HTERT RPE-1 (cell line): ENCODE results near the gene NUMA1.

ENCODE experiments used
- in situ Hi-C: fragments of 300-500 bp; cut with MboI; formaldehyde crosslinking; loops from 4 replicates; pipeline ENCODE4 v1.14.3; 2020; ENCODE audit warnings: low sequenced_read_pairs

NUMA1 gene

DNA sequence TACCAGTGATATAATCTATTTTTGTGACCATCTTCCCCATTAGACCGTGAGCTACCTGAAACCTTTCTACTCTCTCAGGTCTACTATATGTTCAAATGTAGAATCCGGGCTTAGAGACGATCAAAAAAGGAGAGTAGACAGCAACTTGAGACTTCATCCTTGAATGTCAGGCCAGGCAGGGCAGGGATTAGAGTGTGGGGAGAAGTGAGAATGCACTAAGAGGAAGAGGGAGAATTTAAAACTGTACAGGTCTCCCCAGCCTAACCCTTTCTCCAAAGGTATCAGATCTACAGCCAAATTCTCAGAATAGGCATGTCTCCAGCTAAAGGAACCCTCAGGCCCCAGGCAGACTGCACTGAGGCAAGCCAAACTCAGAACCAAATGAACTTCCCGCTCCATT, 21.8 kb upstream of the NUMA1 start:
- in situ Hi-C loops = no loop called here

DNA sequence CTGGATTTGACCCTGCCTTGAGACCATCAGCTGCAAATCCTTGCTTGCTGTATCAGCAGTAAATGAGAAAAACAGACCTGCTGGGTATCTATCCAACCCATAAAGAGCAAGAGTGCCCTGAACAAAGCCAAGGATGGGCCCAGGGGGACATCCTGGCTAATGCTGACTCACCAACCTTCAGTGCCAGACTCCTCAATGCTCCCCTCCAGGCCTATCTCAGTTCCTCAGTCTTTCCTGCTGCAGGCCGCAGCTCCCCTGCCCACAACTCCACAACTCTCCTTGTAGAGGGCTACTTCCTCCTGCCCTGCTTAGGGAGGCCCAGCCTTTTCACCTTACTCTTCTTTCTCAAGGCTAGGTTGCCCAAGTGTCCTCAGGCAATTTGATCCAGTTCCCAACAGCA, 20.1 kb upstream of the NUMA1 start:
- in situ Hi-C loops = no loop called here

DNA sequence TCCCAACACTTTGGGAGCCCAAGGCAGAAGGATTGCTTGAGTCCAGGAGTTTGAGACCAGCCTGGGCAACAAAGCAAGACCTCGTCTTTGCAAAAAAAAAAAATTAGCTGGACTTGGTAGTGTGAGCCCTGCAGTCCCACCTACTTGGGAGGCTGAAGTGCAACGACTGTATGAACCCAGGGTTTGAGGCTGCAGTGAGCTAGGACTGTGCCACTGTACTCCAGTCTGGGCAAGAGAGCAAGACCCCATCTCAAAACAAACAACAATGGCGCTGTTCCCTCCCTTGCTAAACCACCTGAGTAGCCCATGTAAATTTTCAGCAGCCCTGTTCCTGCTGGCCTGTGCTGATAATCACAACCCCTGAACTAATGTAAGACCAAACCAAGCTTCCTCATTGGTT, 19.7 kb upstream of the NUMA1 start:
- in situ Hi-C loops = no loop called here

DNA sequence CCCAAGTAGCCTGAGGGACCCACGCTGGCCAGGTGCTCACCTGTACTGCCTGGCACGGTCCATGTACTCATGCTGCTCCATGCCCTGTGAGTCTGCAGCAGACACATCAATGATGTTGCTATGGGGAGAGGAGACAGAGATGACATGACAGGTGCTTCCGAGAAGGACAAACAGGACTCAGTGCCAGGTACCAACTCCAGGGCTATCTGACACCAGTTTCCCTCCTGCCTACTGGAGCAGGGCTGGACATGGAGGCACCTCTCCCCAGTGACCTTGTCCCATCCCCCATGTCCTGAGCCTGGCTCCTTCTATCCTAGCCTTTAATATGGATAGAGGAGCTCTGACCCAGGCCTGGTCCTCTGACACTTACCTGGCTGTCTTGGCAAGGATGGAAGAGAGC, 18.4 kb upstream of the NUMA1 start:
- in situ Hi-C loops = no loop called here

DNA sequence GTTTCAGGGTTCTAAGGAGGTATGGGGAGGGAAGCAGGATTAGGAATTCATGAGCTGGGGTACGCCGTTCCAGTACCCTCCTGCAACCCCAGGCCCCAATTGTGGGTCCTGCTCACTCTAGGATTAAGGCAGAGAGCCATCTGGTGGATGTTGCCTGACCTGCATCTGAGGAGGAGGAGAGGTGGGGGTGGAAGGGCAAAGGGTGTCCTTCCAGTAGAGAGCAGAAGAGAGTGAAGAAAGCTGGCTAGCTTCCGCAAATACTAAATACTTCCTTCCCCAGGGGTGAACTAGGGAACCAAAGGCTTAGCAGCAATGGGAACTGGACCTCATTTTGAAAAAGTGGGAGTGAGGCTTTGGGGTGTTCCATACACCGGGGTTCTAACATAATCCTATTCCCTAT, 10.9 kb upstream of the NUMA1 start:
- in situ Hi-C loops = no loop called here

DNA sequence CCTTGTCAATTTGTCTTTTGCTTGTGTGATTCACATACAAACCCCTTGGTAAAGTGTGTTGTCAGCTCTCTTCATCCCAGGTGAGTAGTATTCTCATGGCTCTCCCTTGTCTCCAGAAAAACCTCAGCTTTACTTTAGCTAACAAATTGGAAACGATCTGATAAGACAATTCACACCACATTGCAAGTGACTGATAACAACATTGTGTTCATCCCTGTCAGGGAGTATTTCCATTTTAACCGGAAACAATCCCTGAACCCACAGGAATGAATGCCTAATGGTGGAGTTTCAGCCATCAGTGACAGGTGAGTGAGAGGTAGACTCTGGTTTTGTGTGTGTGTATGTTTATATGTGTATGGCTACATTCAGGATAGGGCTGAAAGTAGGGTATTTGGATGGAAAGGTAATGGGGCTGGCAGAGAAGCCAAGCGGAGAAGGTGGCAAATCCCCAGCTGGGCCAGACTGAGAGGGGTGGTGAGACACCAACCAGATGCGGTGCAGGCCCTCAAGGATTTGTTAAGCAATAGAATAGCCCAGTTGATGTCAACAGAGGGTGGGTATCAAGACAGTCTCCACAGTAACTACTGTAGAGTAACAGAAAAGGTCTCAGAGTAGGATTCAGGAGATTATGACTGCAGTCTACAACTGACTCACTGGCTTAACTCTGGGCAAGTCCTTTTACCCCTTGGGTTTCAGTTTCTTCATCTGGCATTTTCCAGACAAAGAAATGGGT, 7.9 kb upstream of the NUMA1 start:
- in situ Hi-C loops = no loop called here

DNA sequence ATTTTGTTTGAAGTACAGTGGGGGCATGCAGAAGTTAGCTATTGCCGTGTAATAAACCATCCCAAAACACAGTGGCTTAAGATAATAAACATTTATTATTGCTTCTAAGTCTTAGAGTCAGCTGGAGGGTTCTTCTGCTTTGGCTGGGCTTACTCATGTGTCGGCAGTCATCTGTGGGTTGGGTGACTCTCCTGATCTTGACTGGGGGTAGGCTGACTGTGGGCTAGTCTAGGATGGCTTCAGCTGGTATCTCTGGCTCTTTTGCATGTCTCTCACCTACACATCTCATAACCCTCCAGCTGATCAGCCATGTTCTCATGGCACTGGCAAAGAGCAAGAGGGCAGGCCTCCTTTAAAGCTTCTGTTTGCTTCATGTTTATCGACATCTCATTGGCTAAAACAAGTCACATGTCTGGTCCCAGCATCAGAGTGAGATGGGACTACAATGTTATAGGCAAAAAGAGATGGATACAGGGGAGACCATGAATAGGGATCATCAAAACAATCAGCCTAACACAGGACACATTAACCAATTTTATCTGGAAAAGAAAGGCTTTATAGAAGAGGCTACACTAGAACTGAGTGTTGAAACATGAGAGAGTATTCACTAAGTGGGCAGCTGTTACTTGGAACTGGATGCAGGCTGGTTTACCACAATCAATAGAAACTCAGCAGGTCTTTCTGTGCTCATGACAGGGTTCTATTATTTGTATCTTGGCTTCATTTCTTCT, 5.4 kb upstream of the NUMA1 start:
- in situ Hi-C loops = no loop called here

DNA sequence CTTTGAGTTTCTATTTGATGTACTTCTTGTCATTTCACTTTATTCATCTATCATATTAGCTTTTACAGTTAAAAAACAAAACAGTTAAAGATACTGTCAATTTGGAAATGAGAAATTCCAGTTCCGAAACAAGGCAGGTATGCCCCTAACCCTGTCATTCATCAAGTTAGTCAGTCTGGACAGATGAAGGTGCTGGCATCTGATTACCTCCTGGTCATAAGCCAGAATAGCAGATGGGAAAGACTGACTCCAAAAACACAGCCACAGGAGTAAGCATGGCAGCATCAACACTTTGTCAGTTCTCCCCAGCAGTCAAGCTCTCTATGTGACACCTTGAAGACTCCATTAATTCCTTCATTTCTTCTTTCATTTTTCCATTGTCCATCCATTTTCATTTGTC, 4.6 kb upstream of the NUMA1 start:
- in situ Hi-C loops = no loop called here

DNA sequence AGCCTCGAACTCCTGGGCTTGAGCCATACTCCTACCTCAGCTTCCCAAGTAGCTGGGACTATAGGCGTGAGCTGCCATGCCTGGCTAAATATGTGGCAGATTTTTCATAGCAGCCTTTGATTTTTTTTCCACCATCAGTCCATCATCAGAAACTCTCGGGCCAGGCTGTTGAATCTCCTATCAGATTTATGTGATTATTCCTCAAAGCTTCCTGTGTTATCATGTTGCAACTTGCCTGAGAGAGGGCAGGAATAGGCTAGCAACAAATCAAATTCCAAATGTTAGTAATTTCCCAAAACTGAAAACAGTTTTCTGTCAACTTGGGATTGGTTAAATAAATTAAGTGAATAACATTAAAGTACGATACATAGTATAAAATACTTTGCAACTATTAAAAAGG, 3.7 kb upstream of the NUMA1 start:
- in situ Hi-C loops = no loop called here

DNA sequence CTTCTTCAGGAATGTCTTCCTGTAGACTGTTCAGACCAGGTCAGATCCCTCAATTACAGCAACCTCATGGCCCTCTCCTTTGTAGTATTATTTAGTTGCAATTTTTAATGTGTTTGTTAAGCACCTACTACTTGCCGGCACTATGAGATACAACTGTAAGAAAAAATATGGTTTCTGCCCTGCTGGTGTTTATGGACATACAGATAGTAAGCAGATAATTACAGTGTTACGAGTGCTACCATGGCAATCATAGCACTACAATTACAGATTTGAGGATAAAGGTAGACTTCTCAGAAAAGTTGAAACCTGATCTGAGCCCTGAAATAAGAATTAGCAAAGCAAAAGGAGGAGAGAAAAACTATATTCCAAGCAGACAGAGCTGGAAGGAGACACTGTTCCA, 3.1 kb upstream of the NUMA1 start:
- in situ Hi-C loops = no loop called here

DNA sequence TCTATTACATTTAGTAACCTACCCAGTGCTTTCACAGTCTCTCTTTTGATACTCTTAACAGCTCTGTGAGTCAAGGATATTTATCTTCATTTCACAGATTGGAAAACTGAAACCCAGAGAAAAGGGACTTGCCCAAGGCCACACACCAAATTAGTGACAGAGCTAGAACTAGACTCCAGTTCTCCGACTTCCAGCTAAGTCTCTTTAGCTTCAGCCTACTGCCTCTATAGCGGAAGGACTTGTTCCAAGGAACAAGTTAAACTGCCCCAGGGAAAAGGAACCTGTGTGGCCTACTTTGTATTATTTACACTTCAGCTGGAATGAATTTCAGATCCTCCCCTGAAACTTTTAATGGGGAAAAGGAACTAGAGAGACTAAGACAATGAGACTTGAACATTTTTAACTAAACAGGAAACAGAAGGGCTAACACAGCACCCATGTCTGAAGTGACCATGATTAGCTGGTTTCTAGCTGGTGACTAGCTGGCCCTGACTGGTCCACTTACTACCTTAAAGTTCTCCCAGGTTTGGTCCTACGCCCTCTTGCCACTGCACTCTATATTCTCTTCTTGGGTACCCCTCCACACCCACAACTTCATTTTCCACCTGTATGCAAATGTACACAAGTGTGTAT, 1.6 kb upstream of the NUMA1 start:
- in situ Hi-C loops = no loop called here

DNA sequence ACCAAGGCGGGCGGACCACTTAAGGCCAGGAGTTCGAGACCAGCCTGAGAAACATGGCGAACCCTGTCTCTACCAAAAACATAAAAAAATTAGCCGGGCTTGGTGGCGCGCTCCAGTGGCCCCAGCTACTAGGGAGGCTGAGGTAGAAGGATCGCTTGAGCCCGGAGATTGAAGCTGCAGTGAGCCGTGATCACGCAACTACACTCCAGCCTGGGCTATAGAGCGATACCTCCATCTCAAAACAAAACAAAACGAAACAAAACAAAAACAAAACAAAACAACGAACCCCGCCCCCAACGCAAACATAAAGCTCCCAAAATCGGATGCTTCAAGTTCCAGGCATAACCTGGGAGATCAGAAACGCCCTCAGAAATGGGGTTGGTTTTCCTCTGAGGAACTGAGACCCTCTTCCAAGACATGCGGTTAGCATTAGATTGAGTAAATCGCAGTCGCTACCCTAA, 872 bp upstream of the NUMA1 start:
- in situ Hi-C loops = no loop called here

DNA sequence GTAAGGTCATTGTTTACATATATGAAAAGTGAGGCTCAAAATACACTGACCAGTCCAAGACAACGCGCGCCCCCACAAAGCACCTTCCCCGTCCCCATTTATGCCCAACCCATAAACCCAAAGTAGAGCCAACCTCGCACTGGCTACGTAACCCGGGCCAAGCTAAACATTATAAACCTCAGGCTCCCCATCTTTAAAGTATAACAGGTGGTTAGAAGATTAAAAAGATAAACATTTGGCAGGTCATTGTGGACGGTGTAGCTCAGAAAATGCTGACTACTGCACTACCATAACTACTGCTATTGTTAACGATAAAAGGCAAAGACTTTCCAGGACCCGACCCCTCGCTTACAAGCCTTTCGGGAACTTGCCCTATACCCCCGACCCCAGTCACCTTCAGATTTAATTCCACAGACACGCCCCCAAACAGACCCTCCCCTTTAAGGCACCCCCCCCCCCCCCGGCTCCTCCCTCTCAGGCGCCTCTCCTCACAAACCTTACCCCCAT, 470 bp downstream of the NUMA1 start:
- in situ Hi-C loops = no loop called here

DNA sequence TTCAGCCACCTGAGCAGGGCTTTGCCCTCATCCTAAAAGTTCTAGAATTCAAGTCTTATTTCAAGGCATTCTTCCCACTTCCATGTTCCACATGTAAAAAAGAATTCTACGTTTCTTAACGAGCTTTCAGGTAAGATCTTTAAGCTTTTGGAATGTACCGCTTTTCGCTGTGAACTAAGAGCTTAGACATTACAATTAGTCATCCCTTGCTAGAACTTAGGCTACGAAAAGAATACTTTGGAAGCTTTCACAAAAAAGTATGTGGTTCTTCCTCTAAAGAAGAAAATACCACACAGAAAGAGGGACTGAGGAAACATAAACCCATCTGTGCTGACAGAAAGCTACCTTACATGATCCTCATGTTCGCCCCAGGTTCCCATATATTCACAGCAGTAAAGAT, 1.9 kb downstream of the NUMA1 start:
- in situ Hi-C loops = no loop called here

DNA sequence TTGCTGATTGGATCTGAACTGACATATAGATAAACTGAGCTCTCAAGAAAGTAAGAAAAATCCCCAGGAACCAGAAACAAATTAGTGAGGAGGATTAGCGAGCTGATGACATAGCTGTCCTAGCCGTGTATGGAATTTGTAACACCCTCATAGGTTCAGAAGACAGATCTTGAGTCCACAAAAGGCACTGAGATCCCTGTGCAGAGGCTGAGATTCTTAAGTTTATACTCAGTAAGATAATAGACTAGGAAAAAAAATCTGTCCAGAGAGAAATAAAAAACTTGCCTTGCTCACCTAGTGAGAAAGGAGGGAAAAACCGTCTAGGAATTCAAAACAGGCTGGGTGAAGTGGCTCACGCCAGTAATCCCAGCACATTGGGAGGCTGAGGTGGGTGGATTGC, 4.6 kb downstream of the NUMA1 start:
- in situ Hi-C loops = no loop called here

DNA sequence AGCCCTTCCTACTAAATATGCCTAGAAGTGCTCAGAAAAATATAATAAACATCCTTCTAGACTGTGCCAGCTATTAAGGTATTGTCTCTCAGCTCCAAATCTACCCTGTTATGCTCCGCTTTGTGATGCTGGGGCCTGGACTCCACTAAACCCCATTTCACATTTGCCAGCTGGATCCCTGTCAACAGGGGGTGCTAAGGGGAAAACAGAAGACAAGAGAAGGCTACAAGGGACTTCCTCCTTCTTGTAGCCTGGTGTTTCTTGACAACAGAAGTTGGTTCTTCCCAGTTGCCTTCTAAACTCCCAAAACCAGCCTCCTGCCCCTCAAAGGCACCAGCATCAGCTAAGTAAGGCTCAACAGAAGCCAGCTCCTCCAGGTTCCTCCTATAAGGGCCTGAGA, 5.2 kb downstream of the NUMA1 start:
- in situ Hi-C loops = no loop called here

DNA sequence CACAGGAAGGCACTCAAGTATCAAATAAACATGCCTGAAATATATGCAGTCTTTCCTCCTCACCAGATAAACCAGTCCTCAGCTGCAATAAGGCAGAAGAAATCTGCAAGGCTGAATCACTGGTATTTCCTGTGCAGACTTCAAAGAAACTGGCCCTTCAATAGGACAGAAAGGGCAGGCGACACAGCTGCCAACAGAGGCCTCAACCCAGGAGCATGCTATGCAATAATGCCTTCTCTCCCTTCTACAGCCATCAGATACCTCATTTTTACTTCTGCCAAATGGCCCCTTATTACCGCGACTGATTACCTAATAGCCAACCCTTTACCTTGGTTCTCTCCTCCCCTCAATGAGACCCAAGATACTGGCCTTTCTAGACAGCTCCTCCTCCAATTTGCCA, 8.0 kb downstream of the NUMA1 start:
- in situ Hi-C loops = no loop called here

DNA sequence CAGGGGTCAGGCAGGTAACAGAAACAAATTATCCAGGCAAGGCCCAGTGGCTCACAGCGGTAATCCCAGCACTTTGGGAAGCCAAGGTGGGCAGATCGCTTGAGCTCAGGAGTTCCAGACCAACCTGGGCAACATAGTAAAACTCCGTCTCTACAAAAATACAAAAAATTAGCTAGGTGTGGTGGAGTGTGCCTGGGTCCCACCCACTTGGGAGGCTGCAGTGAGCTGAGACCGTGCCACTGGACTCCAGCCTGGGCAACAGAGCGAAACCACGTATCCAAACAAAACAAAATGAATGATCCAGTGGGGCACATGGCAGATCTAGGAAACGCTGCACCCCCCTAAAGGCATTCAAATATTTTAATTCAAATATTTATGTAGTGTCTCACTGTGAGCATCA, 9.9 kb downstream of the NUMA1 start:
- in situ Hi-C loops = no loop called here

DNA sequence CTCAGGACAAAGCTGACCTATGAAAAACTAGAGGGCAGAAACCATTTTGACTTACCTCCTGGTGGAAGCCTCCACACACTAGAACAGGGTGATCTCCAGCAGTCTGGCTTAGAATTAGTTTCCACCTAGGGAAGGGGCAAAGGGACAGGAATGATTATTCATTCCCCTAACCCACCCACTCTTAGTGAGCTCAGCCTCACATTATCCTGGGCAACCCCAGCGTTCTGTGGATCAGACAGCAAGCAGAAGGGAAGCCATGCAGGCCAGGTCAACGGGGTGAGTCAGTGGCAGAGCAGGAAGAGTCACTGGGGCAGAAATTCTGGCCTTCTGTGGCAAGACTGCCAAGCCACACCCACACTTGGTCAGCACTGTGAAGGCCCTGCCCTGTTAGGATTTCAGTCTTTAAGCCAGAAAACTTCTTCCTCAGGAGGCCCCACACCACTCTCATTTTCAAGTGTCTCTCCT, 10.5 kb downstream of the NUMA1 start:
- in situ Hi-C loops = no loop called here

DNA sequence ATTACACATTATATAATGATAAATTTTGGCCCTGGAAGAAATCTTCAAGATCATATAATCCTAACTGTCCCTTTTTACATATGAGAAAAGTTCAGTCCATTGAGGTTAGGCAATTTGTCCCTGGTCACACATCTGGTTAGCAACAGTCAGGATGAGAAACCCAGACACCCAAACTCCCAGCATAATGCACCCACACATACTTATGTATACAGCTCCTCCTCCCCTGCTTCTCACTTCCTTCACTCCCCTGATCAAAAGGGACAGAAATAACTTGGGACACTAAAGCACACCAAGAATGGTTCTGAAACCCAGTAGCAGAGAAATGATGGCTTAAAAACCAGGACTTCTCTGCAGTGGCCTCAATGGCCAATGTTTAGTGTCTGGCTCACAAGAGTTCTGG, 11.1 kb downstream of the NUMA1 start:
- in situ Hi-C loops = no loop called here

DNA sequence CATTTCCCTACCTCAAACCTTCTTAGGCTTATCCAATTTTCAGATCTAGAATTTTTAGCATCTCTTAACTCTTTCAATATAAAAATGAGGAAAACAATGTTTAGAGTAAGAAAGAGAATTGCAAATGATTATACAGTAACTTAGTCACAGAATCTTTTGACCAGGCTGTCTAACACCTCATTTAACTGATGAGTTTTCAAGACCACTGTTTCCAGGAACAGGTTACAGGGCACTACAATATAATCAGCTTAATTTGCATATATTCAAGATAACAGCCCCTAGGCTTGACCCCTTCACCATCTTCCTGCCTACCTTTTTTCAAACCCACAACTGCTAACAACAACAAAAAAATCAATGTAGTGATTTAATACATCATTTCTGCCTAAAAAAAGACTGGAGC, 12.7 kb downstream of the NUMA1 start:
- in situ Hi-C loops = no loop called here

DNA sequence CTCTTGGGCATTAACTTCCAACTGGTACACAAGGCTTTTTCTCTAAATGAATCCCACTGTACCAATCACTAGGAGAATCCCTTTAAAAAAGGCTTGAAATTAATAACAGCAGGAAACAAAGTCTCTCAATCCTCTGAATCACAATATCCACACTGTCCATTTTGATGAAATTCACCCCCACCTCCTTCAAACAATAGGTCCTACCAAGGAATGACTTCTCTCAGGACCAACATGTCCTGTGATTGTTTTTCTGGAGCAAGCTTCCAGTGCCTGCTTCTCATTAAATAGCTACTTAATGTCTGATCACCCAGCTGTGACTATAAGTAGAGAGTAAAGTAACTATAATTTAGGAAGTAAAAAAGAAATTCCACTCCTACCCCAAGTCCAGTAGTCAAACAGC, 13.1 kb downstream of the NUMA1 start:
- in situ Hi-C loops = no loop called here
